ENCODE results near the gene NUP160.
"Not testable (repeated sequence)": the region's sequence is repeated elsewhere in the genome, so short reads cannot be mapped to it uniquely, and the experiment has no call there.

Gene NUP160

GRCh38 chr11:47765086-47765485, 83.1 kb downstream of the NUP160 start:
- TF ChIP-seq CTCF (IDR thresholded peaks at IDR 0.05; ENCODE audit: low read depth, low read length) = no peak
- DNase-seq (ENCODE audit: extremely low read depth, low read depth) = no peak

GRCh38 chr11:47759291-47759690, 88.9 kb downstream of the NUP160 start:
- DNase-seq (ENCODE audit: extremely low read depth, low read depth) = not testable (repeated sequence)

GRCh38 chr11:47756208-47756607, 91.9 kb downstream of the NUP160 start:
- DNase-seq (ENCODE audit: extremely low read depth, low read depth) = no peak
- TF ChIP-seq CTCF (IDR thresholded peaks at IDR 0.05; ENCODE audit: low read depth, low read length) = no peak

- TF ChIP-seq CTCF (IDR thresholded peaks at IDR 0.05; ENCODE audit: low read depth, low read length) = no peak
- DNase-seq (ENCODE audit: extremely low read depth, low read depth) = no peak
Measured at GRCh38 chr11:47750725-47751124, 97.4 kb downstream of the NUP160 start.

- not testable (repeated sequence) for DNase-seq (ENCODE audit: extremely low read depth, low read depth)
Measured at GRCh38 chr11:47742494-47742893, 105.7 kb downstream of the NUP160 start.

GRCh38 chr11:47737817-47738216, 110.3 kb downstream of the NUP160 start:
- DNase-seq (ENCODE audit: extremely low read depth, low read depth) = not testable (repeated sequence)

GRCh38 chr11:47732271-47732670, 115.9 kb downstream of the NUP160 start:
- DNase-seq (ENCODE audit: extremely low read depth, low read depth) = no peak
- no peak for TF ChIP-seq CTCF (IDR thresholded peaks at IDR 0.05; ENCODE audit: low read depth, low read length)

- DNase-seq (ENCODE audit: extremely low read depth, low read depth) = no peak
Measured at GRCh38 chr11:47731475-47731874, 116.7 kb downstream of the NUP160 start.

More at GRCh38 chr11:47731475-47731874, 116.7 kb downstream of the NUP160 start:
- TF ChIP-seq CTCF (IDR thresholded peaks at IDR 0.05; ENCODE audit: low read depth, low read length) = no peak

All from AG09319 (cell line).